Activated T-cell treated with anti-CD3 and anti-CD28 coated beads for 48 hours (primary cell): Measurements from ENCODE around the gene BAIAP2L1.
"Not testable (repeated sequence)": the region's sequence is repeated elsewhere in the genome, so short reads cannot be mapped to it uniquely, and the experiment has no call there.

Experiments used
- DNase-seq: peaks from one replicate; pipeline ENCODE4 v3.0.0-alpha.2; 2020; ENCODE audit warnings: low read depth

The BAIAP2L1 gene

DNA sequence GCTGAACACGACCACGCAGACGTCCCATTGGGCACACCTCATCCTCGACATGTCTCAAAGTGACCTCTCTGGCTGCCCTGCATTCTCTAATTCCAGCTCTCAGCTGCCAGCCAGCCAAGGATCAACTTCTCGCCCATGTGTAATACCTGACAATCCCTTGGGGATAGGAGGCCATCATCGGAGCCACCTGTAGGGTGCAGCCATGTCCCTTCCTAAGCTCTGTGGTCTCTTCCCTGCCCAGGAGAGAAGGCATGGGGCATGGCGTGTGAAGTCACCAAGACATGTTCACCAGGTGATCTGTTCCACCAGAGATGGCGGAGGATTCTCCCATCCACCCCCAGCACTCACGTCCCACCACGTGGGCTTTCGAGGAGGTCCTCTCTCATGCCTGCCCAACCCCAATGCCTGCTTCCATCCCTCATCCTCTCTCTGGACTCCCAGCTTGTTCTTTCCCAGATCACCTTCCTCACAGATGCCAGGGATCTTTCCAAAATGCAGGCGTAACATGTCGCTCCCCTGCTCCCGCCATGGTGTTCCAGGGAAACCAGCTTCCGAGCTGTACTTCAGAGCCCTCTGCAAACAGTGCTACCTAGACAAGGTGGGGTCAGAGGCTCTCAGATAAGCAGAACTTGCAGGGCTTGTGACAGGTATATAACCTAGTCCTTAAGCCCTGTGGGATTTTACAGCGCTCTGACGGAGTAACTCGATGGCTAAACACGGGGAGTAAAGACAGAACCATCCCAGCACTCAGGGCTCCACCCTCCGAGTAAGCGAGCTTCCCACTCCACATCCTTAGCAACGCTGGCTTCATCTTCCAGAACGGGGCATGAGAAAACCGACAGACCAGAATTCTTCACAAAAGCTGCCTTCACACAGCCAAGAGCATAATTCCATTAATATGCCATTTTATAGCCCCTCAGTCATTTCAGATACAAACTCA lies 78.3 kb downstream of the BAIAP2L1 start:
- DNase-seq, result no peak

- DNase-seq, result no peak
Observed at GRCh38 chr7:98321301-98321700, 79.6 kb downstream of the BAIAP2L1 start.

- no peak for DNase-seq
Observed at GRCh38 chr7:98319176-98319575, 81.7 kb downstream of the BAIAP2L1 start.

GRCh38 chr7:98317366-98318040 lies 83.4 kb downstream of the BAIAP2L1 start:
- no peak for DNase-seq

GRCh38 chr7:98315994-98316527 lies 84.8 kb downstream of the BAIAP2L1 start:
- DNase-seq, result not testable (repeated sequence)

- DNase-seq, result no peak
Observed at GRCh38 chr7:98315318-98315993, 85.4 kb downstream of the BAIAP2L1 start.

DNA sequence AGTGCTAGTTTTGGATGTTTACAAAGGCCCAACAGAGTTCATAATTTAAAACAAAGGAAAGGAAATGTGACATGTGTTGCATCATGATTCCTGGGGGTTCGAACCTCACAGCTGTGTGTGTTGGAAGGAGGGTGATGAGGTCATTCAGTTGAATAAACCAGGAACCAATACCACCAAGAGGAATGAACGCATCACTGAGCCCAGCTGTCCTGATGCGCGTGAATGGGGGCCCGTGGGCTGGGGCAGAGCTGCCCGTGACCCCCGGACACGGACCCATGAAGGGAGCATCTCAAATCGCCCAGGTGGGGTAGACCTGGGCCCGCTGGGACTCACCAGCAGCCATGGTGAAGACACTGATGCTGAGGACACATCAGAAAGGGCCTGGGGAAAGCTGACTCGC lies 86.4 kb downstream of the BAIAP2L1 start:
- no peak for DNase-seq

GRCh38 chr7:98312201-98312600 lies 88.7 kb downstream of the BAIAP2L1 start:
- DNase-seq, result no peak

DNA sequence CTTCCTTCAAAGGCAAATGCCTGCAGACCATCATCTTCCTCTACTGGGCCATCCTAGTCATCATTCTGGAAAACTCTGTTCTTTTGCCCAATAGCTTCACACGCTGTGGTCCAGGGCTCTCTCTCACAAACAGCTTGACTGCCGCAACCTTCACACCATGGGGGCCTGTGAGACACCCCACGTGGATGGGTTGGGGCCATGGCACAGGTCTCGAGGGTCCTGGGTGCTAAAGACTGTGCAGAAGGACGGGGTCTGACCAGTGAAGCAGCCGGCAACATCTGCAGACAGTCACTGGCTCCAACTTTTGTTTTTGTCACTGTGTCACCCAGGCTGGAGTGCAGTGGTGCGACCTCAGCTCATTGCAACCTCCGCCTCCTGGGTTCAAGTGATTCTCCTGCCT lies 91.3 kb downstream of the BAIAP2L1 start:
- DNase-seq, result no peak

DNA sequence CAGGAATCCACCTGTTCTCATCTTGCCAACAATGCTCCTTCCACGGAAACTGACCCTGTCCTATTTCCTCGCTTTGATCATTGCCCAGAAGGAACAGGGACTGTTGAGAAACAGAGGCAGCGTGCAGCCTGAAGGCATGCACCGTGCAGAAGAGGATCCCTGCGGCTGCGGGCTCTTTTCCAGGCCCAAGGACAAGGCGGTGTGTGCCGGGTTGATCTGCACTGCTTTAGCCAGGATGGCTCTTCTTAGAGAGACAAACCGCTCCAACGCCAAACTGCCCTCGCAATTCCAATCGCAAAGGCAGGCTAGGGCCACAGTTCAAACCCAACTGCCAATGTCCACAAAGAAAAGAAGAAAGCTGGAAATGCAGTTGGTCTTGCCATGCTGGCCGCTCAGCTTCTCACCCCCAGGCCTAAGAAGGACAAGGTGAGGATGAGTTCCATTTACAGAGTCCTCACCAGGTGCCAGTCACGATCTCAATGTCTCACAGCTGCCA lies 92.9 kb downstream of the BAIAP2L1 start:
- DNase-seq, result no peak

DNA sequence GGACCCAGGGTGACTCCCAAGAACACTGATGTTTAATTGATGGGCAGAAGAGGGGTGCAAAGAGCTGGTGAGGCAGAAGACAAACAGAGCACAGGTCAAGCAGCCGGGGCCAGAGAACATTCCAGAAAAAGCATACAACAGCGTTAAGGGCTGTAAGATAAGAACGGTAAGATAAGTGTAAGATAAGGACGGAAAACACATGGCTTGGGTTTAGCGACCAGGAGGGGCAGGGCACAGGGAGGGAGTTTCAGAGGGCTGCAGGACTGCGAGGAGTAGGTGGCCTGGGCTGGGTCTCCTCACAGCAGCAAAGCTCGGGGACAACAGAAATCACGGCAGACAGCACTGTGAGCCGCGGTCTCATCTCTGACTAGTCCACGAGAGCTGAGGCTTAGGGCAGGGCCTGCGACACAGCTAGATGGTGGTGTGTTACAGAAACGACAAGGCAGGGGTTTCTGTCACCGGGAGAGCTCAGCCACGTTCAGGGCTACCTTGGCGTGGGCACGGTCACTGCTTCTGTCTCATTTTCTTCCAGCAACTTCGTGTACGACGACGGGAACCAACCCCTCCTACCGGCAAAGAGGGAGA lies 94.8 kb downstream of the BAIAP2L1 start:
- no peak for DNase-seq

DNA sequence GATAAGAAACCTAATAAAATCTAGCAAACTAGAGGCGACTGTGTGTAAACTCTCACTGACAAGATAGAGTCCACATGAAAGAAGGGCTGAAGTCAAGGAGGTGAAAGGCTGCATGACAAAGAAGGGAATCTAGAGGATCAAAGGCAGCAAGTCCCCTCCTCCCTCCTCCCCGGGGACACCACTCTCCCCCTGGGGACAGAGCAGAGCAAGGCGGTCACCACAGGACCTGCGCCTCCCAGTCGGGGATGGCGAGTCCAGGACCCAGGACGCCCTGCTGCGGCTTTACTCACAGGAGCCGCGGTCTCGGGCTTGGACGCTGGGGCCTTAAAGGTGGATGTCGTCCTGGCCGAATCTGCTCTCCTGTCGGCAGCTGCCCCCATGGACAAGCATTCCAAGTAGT lies 97.0 kb downstream of the BAIAP2L1 start:
- no peak for DNase-seq

GRCh38 chr7:98303176-98303865 lies 97.6 kb downstream of the BAIAP2L1 start:
- no peak for DNase-seq

GRCh38 chr7:98301693-98302470 lies 99.0 kb downstream of the BAIAP2L1 start:
- DNase-seq, result no peak

DNA sequence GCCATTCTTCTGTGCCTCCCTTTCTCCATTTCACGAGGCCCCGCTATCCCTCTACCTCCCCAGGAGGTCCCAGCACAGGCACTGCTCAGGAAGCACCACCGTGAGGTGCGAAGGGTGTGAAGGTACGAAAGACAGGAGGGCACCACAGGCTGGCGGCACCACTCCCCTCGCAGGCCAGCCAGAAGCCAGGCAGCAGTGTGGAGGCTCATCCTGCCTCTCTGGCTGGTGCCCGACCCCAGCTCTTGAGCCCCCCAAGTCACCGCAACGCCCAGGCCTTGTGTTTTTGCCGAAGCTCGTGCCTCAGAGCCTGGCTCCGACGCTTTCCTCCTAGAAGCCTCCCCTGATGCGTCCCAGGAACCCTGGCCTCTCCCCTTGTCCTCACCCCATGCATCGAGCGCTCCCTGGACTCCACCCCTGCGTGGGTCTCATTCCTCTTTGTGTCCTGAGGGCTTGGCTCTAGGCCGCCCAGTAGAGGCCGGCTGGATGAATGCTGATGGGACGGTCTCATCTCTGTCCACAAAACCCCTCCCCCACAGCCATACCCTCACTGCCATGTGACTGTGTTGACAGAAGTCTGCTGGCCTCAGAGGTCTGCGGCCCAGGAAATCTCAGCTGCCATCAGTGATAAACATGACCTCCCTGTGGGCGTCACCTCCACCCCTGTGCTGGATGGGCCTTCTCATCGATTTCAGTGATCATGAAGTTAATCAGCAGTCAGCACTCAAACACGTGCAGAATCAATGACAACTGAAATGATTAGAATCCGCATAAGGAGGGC lies 100.1 kb downstream of the BAIAP2L1 start:
- DNase-seq, result no peak

DNA sequence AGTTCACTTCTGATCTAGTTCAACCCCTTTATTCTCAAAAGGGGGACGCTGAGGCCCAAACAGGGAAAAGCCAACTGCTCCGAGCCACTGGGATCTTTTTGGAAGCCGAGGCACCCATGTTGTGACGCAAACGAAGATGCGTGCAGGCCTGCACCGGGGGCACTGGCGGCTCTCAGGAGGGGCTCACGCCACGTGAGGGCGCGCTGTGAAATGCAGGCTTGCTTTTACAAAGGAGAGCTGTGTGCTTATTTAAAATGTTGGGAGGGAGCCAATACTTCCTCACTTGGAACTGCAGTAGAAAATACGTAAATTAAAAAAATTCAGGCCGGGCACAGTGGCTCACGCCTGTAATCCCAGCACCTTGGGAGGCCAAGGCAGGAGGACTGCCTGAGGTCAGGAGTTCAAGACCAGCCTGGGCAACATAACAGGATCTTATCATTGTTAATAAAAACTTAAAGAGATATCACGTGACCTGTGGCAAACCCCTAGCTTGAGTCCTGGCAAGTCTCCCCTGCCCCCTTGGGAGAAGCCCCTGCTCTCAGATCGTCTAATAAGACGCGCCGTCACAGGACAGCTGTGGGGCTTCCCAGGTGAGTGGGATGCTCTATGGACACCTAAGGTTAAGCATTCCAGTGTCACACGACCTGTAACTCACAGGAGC lies 103.1 kb downstream of the BAIAP2L1 start:
- DNase-seq, result no peak

DNA sequence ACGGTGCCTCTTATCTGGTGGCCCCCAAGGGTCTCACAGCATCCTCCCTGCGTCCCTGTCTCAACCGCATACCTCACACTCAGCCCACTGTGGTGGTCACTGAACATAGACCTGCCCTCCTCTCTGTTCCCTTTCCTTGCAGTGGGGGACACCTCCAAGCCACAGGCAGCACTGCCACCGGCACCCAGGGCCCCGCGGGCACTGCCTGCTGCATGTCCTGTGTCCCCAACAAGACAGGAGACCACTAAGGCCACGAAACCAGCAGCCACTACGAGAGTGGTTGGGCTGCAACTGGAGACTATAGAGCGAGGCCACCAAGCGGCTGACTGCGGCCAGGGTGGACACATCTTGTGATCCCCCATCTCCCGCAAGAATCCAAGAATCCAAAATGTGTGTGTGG lies 104.1 kb downstream of the BAIAP2L1 start:
- DNase-seq, result no peak

DNA sequence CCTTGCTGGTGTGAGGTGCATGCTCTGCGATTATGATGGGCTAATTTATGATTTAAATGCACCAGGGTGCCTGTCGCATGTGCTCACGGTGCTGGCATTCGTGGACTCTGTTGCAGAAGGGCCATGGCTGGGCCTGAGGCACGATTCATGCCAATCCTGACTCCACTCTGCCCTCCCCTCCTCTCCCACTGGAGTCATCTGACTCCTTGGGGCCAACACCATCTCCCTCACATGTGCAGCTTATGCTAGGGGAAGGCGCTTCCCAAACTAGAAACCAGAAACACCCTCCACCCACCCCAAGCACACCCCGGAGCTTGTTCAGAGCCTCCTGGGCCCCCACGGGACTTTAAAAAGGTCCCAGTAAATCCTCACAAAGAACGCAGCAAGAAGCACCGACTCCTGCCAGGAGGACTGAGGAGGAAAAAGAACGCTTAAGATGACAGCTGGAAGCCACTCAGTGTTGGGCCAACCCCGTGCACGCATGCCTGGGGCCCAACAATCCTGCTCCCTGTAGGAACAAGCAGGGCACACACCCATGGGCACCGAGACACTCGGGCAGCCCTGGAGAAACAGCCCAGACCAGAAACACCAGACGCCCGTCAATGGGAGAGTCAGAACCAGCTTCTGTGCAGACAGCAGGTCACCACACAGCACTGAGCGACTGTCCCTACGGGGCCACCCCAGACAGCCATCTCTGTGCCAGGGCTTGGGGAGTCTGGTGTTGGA lies 105.3 kb downstream of the BAIAP2L1 start:
- no peak for DNase-seq
